Measurements from ENCODE around the gene IRX3.
A peak's percentile ranks its signal among the peaks of the same experiment; 100 is the strongest.

The IRX3 gene

DNA sequence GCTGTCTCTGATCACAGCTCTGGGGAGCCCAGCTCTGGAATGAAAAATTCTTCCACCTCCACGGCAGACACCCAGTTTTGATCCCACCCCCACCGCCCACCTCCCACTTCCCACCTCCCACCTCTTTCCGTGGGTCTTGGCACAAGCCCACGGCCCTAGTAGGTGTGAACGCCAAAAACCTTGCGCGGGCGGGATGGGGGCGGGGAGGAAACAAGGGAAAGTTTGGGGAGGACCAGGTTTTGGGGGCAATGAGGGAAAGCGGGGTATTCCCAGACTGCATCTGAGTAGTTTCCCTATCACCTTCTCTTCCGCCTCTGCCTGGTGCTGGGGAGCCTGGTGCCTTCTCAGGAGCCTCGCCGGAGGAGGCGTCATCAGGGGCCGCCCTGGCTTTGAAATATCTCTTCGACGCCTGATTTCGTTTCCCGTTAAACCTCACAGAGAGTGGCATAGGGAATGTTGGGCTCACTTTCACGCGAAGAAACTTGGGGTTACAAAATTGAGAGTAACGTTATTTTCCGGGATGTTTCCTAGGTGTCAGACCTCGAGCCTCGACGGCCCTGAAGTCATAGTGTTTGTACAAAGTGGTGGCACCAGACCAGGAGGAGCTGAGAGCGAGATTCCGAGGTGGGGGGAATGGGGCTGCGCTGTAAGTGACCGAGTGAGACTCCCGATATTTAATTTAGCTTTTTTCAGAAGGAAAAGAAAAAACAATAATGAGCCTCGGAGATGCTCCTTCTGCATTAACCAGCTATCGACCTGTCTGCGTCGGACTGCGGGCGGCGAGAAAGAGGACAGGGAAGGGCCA, 1.6 kb upstream of the IRX3 start:
- H3K4me3 ChIP-seq (replicated peaks; ENCODE audit: low read depth, low read length): no peak overlapping the region
- TF ChIP-seq, protein P1, sequence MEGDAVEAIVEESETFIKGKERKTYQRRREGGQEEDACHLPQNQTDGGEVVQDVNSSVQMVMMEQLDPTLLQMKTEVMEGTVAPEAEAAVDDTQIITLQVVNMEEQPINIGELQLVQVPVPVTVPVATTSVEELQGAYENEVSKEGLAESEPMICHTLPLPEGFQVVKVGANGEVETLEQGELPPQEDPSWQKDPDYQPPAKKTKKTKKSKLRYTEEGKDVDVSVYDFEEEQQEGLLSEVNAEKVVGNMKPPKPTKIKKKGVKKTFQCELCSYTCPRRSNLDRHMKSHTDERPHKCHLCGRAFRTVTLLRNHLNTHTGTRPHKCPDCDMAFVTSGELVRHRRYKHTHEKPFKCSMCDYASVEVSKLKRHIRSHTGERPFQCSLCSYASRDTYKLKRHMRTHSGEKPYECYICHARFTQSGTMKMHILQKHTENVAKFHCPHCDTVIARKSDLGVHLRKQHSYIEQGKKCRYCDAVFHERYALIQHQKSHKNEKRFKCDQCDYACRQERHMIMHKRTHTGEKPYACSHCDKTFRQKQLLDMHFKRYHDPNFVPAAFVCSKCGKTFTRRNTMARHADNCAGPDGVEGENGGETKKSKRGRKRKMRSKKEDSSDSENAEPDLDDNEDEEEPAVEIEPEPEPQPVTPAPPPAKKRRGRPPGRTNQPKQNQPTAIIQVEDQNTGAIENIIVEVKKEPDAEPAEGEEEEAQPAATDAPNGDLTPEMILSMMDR (IDR thresholded peaks at IDR 0.05; ENCODE audit: low read length, missing control alignments): no peak
- DNase-seq (ENCODE audit: low read depth): no peak

DNA sequence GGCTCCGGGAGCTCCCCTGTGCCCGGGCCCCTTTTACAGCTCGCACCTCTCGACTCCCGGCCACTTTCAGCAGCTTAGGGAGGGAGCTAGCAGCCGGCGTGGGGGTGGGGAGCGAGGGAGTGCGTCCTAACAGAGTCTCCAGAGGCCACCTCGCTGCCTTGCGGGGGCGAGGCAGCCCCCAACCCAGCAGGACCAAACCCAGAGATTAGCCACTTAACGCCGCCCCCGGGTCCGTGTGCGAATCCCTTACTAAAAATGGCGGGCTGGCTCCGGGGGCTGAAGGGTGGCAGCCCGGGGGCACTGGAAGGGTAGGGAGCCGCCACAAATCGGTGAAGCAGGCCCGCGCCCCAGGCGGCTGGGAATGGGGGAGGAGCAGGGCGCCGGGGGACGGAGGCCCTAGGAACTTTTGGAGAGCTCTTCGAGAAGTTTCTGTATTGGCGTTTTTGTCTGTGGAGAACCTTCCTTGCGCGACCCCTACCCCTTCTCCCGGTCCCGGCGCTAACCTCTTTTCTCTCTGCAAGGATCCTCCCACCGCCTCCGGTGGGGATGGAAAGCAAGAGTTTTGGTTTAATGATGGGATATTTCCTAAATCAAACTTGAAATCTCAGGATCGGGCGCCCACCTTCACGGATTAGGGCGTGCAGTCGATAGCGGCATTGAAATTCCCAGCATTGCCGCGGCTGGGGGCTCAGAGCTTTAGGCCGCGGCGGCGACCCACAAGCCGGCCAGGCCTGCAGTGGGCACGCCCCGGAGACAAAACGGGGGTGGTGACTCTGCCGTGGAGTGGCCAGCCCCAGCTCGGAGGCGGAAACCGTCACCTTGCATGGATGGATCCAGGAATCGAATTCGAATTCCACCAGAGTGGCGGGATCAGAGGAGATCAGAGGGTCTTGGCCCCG, 793 bp upstream of the IRX3 start:
- no peak for DNase-seq (ENCODE audit: low read depth)
- TF ChIP-seq, protein P1 (IDR thresholded peaks at IDR 0.05; ENCODE audit: low read length, missing control alignments): no peak
- H3K4me3 ChIP-seq (replicated peaks; ENCODE audit: low read depth, low read length): peak overlapping the region; percentile 69

DNA sequence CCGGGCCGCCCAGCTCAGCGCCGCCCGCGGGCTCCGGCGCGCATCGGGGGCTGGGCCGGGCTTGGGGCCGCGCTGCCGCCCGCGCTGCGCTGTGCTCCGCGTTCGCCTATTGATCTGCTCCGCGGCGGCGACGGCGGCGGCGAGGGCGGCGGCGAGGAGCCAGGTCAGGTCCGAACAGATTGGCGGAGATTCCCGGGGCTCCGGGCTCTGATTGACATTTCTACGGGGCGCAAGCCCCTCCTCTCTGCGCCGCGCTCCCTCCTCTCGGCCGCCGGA, 559 bp downstream of the IRX3 start:
- TF ChIP-seq, protein P1 (IDR thresholded peaks at IDR 0.05; ENCODE audit: low read length, missing control alignments): no peak
- H3K4me3 ChIP-seq (replicated peaks; ENCODE audit: low read depth, low read length): peak overlapping the region; percentile 69
- DNase-seq (ENCODE audit: low read depth): no peak

DNA sequence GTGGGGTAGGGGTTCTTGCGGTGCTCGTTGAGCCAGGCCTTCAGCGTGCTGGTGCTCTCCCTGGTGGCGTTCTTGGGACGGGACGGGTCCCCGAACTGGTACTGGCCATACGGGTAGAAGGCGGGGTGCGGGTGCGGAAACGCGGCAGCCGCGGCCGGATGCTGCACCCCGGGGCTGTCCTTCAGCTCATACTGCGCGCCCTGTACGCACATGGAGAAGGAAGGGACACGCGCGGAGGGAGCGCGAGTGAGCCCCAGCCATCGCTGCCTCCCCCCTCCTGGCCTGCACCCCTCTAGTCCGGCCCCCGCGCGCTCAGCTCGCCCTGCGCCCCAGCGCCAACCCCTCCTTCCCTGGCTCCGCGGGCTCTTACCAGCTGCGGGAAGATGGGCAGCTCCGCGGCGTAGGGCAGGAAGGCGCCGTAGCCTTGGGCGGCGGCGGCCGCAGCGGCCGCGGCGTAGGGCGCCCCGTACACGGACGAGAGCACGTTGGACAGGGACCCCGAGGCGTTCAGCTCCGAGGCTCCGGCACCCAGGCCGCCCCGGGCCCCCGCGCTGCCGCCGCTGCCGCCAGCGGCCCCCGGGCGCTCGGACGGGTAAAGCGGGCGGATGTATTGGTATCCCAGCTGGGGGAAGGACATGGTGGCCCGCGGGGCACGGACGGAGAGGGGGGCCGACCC, 1.0 kb downstream of the IRX3 start:
- H3K4me3 ChIP-seq (replicated peaks; ENCODE audit: low read depth, low read length): peak overlapping the region; percentile 69
- DNase-seq (ENCODE audit: low read depth): peak; percentile 22
- TF ChIP-seq, protein P1 (IDR thresholded peaks at IDR 0.05; ENCODE audit: low read length, missing control alignments): no peak

DNA sequence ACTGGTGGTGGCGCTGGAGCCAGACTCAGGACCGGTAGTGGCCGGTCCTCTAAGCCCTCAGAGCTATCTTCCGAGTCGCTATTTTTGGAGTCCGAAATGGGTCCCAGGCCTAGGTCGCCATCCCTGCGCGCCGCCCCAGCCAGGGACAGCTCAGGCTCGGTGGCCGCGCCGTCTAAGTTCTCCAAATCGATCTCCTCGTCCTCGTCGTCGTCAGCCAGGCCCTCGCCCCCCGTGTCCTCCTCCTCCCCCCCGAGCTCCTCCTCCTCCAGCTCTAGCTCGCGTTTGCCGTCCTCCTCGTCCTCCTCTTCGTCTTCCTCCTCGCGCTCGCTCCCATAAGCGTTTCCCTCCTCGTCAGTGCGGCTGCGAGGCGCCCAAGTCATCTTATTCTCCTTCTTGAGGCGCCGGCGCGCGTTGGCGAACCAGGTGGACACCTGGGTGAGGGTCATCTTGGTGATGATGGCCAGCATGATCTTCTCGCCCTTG, 1.6 kb downstream of the IRX3 start:
- no peak for DNase-seq (ENCODE audit: low read depth)
- peak overlapping the region; percentile 69 for H3K4me3 ChIP-seq (replicated peaks; ENCODE audit: low read depth, low read length)

DNA sequence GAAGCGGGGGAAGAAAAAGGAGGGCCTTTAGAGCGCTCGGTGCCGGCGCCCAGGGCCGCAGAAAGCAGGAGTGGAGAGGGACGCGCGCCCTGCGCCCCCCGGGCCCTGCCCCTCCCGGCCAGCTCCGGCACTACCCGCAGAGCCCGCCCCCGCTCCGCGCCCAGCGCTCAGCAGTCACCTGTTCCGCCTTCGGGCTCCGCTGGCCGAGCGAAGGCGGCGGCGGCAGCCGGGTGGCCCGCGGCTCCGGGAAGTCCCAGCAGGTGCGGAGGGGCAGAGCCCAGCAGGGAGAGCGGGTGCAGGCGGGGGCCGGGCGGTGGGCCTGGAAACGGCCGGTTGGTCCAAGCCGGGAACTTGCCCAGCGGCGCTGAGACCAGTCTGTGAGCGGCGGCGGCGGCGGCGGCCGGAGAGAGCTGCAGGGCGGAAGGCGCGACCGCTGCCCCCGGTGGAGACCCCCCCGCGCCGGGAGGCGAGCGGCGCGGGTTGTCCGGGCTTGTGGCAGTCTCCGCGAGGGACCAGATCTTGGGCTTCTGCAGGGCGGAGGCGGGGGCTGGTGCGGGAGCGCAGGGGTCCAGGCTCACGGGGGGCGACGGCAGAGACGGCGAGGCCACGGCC, 2.2 kb downstream of the IRX3 start:
- no peak for DNase-seq (ENCODE audit: low read depth)
- TF ChIP-seq, protein P1 (IDR thresholded peaks at IDR 0.05; ENCODE audit: low read length, missing control alignments): no peak
- H3K4me3 ChIP-seq (replicated peaks; ENCODE audit: low read depth, low read length): peak overlapping the region; percentile 69

More for the DNA sequence above, 1.6 kb downstream of the IRX3 start:
- TF ChIP-seq, protein P1 (IDR thresholded peaks at IDR 0.05; ENCODE audit: low read length, missing control alignments): no peak

All from fibroblast of pulmonary artery (primary cell).